Brain microvascular endothelial cell (primary cell): ENCODE data around the gene ZNF836.
A peak's percentile ranks its signal among the peaks of the same experiment; 100 is the strongest.

Experiments used
- DNase-seq: peaks from one replicate; pipeline ENCODE4 v3.0.0-alpha.2; 2020
- H3K27ac ChIP-seq: fragments of 250-450 bp; sonication (Bioruptor Pico); 2 replicates; pipeline ENCODE4 v1.5.1; 2020; ENCODE audit warnings: mild to moderate bottlenecking, moderate library complexity
- H3K27me3 ChIP-seq: fragments of 250-450 bp; sonication (Bioruptor Pico); replicated peaks from 2 replicates; pipeline ENCODE4 v1.5.1; 2020; ENCODE audit warnings: mild to moderate bottlenecking
- H3K36me3 ChIP-seq: fragments of 250-450 bp; sonication (Bioruptor Pico); replicated peaks from 2 replicates; pipeline ENCODE4 v1.5.1; 2020; ENCODE audit warnings: mild to moderate bottlenecking
- H3K4me3 ChIP-seq: 2 replicates; pipeline ENCODE4 v1.5.1; 2011; ENCODE audit warnings: low read depth, mild to moderate bottlenecking, control low read depth, low read length, moderate library complexity
- in situ Hi-C: cut with HindIII; loops from 2 replicates; pipeline ENCODE4 v1.10.0; 2017; ENCODE audit warnings: low sequenced_read_pairs, low pct_ligation_motif_present
- TF ChIP-seq, protein P1 (sequence below): IDR thresholded peaks from 2 replicates; pipeline ENCODE4 v1.5.1; 2011; ENCODE audit warnings: low read depth, mild to moderate bottlenecking, moderate library complexity, low read length, control low read depth, inconsistent platforms; ENCODE audit errors: missing control alignments

The ZNF836 gene

DNA sequence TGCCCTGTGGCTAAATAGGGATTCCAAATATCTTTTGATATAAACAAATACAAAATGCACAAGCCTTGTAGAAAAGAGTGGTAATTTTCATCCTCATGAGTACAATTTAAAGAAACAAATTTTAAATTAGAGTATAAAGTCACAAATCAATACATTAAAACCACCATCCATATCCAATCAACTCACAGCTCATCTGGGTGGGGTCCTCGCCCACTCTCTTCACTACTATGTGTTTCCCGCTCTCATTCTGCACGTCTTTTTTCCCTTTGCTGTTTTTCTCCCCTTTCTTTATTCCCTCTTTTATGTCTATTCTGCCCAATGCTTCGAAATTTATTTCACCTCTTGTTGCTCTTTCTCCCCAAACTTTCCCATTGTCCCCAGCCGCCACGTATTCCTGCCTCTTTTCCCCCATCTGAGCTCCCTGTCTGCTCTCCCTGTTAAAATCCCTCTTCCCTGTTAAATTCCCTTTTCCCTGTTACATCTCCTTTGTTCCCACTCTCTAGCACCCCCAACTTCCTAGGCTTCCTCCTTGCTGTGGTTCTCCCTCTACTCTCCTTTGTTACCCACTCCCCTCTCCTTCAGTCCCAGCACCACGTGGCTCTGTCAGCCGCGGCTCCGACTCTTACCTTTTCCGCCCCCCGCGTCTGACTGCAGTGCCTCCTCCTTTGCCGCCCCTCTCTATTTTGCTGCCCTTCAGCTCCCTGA is 33.0 kb downstream of the ZNF836 start:
- DNase-seq = peak; percentile 12
- in situ Hi-C loops = no loop called here
- no peaks in the 10 kb centered on the region for H3K36me3 ChIP-seq
- TF ChIP-seq, protein P1, sequence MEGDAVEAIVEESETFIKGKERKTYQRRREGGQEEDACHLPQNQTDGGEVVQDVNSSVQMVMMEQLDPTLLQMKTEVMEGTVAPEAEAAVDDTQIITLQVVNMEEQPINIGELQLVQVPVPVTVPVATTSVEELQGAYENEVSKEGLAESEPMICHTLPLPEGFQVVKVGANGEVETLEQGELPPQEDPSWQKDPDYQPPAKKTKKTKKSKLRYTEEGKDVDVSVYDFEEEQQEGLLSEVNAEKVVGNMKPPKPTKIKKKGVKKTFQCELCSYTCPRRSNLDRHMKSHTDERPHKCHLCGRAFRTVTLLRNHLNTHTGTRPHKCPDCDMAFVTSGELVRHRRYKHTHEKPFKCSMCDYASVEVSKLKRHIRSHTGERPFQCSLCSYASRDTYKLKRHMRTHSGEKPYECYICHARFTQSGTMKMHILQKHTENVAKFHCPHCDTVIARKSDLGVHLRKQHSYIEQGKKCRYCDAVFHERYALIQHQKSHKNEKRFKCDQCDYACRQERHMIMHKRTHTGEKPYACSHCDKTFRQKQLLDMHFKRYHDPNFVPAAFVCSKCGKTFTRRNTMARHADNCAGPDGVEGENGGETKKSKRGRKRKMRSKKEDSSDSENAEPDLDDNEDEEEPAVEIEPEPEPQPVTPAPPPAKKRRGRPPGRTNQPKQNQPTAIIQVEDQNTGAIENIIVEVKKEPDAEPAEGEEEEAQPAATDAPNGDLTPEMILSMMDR = no peak
- peak overlapping the region; percentile 74 for H3K27ac ChIP-seq
- H3K27me3 ChIP-seq = no peaks in the 10 kb centered on the region
- H3K4me3 ChIP-seq = peak overlapping the region; percentile 68

DNA sequence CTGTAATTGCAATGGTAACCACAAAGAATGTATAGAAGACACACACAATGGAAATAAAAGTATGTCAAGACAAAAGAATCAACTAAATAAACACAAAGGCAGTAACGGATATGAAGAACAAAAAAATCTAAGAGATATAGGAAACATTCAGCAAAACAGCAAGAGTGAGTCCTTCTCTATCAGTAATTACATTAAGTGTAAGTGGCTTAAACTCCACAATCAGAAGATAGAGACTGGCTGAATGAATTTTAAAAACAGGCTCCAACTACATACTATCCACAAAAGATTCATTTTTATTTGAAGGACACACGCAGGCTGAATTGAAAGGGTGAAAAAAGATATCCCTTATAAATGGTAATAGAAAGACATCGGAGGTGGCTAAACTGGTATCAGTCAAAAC is 51.1 kb downstream of the ZNF836 start:
- in situ Hi-C loops = no loop called here
- TF ChIP-seq, protein P1 = no peak
- Histone ChIP-seq H3K27ac (no peak overlapping the region), H3K27me3 (no peaks in the 10 kb centered on the region), H3K36me3 (peaks cover 63% of the 10 kb centered on the region), H3K4me3 (no peak overlapping the region)
- DNase-seq = no peak

DNA sequence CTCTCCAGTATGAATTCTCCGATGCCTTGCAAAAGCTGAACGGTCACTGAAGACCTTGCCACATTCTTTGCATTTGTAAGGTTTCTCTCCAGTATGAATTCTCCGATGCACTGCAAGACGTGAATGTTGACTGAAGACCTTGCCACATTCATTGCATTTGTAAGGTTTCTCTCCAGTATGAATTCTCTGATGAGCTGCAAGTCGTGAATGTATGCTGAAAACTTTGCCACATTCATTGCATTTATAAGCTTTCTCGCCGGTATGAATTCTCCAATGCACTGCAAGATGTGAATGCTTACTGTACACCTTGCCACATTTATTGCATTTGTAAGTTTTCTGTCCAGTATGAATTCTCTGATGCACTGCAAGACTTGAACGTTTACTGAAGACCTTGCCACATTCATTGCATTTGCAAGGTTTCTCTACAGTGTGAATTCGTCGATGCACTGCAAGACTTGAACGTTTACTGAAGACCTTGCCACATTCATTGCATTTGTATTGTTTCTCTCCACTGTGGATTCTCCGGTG is 55.8 kb downstream of the ZNF836 start:
- in situ Hi-C loops = no loop called here
- no peaks in the 10 kb centered on the region for H3K27me3 ChIP-seq
- H3K4me3 ChIP-seq = no peak overlapping the region
- DNase-seq = no peak
- no peak overlapping the region for H3K27ac ChIP-seq
- H3K36me3 ChIP-seq = peaks cover 39% of the 10 kb centered on the region
- TF ChIP-seq, protein P1 = no peak

DNA sequence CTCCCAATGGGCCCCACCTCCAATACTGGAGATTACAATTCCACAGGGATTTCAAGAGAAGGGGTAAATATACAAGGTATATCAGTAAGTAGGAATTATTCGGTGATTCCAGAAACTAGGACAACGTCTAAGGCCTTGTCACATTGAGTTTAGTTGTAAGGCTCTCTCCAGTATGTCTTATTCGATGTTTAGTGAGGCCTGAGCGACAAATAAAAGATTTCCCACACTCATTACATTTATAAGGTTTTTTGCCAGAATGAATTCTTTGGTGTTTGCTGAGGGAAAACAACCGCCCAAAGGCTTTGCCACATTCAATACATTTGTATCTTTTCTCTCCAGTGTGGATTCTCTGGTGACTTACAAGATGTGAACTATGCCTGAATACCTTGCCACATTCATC is 56.7 kb downstream of the ZNF836 start:
- Histone ChIP-seq H3K27me3 (no peaks in the 10 kb centered on the region), H3K27ac (no peak overlapping the region), H3K4me3 (no peak overlapping the region), H3K36me3 (peaks cover 34% of the 10 kb centered on the region)
- in situ Hi-C loops = no loop called here
- DNase-seq = no peak
- TF ChIP-seq, protein P1 = no peak

DNA sequence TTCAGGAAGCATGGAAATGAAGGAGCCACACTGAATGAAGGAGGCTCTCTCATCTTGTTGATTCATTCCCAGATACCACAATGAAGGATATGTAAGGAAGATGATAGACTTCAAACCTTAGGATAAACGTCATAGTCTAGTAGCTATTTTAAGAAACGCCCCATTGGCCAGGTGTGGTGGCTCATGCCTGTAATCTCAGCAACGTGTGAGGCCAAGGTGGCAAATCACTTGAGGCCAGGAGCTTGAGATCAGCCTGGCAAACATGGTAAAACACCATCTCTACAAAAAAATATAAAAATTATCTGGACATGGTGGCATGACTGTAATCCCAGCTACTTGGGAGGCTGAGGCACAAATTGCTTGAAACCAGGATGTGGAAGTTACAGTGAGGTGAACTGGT is 58.8 kb downstream of the ZNF836 start:
- H3K27me3 ChIP-seq = no peaks in the 10 kb centered on the region
- no peak overlapping the region for H3K4me3 ChIP-seq
- in situ Hi-C loops = no loop called here
- no peak overlapping the region for H3K27ac ChIP-seq
- no peak for DNase-seq
- peaks cover 25% of the 10 kb centered on the region for H3K36me3 ChIP-seq
- TF ChIP-seq, protein P1 = no peak

DNA sequence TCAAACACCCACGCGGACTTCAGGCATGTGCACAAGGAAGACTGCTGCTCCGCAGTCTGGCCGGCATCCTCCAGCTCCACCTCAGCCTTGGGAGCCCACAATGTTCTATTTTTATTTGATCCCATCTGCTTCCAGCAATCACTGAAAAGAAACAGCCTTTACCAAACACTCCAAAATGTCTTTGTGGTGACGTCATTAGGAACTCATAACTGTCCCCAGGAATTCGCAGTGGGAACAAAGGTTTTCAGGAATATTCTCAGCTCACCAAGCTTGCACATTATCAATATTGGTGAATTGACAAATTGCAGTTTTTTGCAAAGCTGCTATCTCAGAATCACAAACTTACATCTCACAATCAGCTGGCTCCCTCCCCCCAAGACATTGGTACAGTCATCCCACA is 60.6 kb downstream of the ZNF836 start:
- in situ Hi-C loops = no loop called here
- Histone ChIP-seq H3K27me3 (no peaks in the 10 kb centered on the region), H3K4me3 (no peak overlapping the region), H3K36me3 (peaks cover 14% of the 10 kb centered on the region), H3K27ac (no peak overlapping the region)
- no peak for DNase-seq
- TF ChIP-seq, protein P1 = no peak
